Gastrocnemius medialis (tissue), 4 donors: ENCODE measurements around the gene ZNF414.

Experiments
- CTCF ChIP-seq, 5 experiments: fragments of 450-650 bp in 3 of 5; fragments of 200-600 bp in 2 of 5; sonication (generic) in 2 of 5; IDR thresholded peaks in 4 of 5; conservative IDR thresholded peaks in 1 of 5; 1 replicate in 4 of 5; 2 replicates in 1 of 5; pipeline ENCODE4 v1.5.1; 2016 to 2019; ENCODE audit warnings: antibody characterized with exemption in 5 of 5, mild to moderate bottlenecking in 3 of 5, moderate library complexity in 3 of 5
- POLR2A ChIP-seq, 2 donors: fragments of 450-650 bp; IDR thresholded peaks; one replicate each; pipeline ENCODE4 v1.6.1; 2017; ENCODE audit warnings: antibody characterized with exemption in 2 of 2, mild to moderate bottlenecking in 2 of 2, moderate library complexity in 2 of 2

DNA sequence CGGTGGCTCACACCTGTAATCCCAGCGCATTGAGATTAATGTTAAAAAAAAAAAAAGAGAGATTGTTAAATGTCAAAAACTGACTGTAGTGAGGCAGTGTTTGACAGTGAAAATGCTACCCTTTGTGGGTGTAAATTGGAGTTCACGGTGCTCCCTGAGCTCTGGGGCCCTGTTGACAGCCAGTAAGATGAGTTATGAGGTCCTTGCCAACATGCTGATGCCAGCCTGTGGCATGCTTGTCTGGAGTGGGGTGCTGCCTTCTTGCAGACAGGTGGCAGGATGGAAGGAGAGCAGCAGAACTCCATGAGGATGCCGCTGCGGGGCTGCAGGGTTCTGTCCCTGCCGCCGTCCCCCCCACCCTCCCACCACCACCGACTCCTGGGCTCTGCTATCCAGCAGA, 37.4 kb downstream of the ZNF414 start:
- TF ChIP-seq CTCF (IDR thresholded peaks at IDR 0.05 in 4 of 5, conservative IDR thresholded peaks at IDR 0.05 in 1 of 5) = no peak
- TF ChIP-seq POLR2A (IDR thresholded peaks at IDR 0.05) = no peak
